Ectodermal cell (in vitro differentiated cells): ENCODE measurements around the gene GALE. TPM values are rescaled to one million over a fixed set of nuclear protein-coding genes. Genes with fewer than 3 reads are reported as not detected.
"Not testable (repeated sequence)": the region's sequence is repeated elsewhere in the genome, so short reads cannot be mapped to it uniquely, and the experiment has no call there.

Experiments
- H3K27ac ChIP-seq: 2 replicates; pipeline ENCODE4 v1.7.0; 2013; ENCODE audit warnings: mild to moderate bottlenecking, low read depth, low read length; ENCODE audit not compliant: insufficient read depth, poor library complexity, severe bottlenecking
- H3K27me3 ChIP-seq: 2 replicates; pipeline ENCODE4 v1.7.0; 2013; ENCODE audit warnings: mild to moderate bottlenecking, low read length; ENCODE audit not compliant: insufficient read depth, control insufficient read depth, poor library complexity, severe bottlenecking
- H3K36me3 ChIP-seq: one replicate; pipeline ENCODE4 v1.7.0; 2013; ENCODE audit warnings: low read length; ENCODE audit not compliant: control insufficient read depth, insufficient read depth
- H3K4me1 ChIP-seq: one replicate; pipeline ENCODE4 v1.7.0; 2013; ENCODE audit warnings: low read length; ENCODE audit not compliant: control insufficient read depth, insufficient read depth
- H3K4me3 ChIP-seq: 2 replicates; pipeline ENCODE4 v1.7.0; 2013; ENCODE audit warnings: low read depth, low read length, control low read depth; ENCODE audit not compliant: insufficient read depth
- H3K9me3 ChIP-seq: 2 replicates; pipeline ENCODE4 v1.7.0; 2013; ENCODE audit warnings: mild to moderate bottlenecking, low read length, moderate library complexity; ENCODE audit not compliant: control insufficient read depth
- WGBS, 2 experiments: methylation state at CpG; one replicate each; pipeline ENCODE4 v1.1.7; 2013; ENCODE audit warnings: missing lambda C conversion rate in 2 of 2; 5-methylcytosine and 5-hydroxymethylcytosine counted together
- polyA plus RNA-seq, 4 experiments: library from polyadenylated mRNA; stranded (reverse); fragments of 50-300 nt; gene quantifications; one replicate each; pipeline ENCODE4 v1.2.3, GENCODE V29; 2013

GALE gene
- polyA plus RNA-seq (2013, experiment 1 of 4) = 25.5 TPM
- 27.8 TPM for polyA plus RNA-seq (2013, experiment 2 of 4)
- polyA plus RNA-seq (2013, experiment 3 of 4) = 20.0 TPM
- polyA plus RNA-seq (2013, experiment 4 of 4) = 20.4 TPM

DNA sequence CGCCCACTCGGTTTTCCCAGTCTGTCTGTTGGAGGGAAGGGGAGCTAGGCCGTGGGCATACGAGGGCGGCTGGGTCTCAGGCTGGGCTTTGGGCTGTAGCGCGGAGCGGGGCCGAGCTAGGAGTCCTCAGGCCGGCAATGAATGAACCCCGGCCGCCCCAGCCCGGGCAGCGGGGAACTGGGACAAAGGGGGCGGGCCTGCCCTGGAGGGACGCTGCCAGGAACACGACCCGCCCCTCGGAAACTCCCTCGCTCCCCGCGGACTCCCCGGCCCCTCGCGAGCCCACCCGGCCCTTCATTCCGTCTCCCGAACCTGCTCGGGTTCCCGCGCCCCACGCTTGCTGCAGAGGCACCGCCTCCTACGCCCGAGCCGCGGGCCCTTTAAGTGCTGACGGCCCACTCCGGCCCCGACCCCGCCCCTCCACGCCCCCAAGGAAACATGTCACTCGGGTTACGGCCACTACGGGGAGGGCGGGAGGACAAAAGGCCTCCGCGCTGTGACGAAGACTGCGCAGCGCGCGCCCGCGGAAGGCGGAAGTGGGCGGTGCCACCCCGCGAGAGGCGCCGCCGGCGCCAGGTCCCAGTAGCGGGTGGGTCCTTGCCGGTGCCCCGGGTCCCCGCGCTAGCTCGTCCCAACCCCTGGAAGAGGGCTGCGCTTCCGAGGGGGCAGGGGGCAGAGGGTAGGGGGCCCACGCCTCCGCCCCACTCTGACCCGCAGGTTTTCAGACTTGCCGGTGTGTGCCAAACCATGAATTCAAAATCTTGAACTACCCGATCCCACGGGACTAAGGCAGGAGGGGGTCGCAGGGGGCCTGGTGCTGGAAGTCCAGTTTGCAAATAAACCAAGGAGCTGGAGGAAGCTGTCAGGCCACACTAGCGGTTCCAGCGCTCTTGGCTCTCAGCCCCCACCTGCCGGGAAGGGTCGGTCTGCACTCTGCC lies at the start of gene GALE:
GALE (minus strand) TSS at position 355 of the 938 bp plus-strand sequence. CDS start 1,747 bp downstream, outside the sequence.
- H3K27me3 ChIP-seq = peaks cover 14% of the 10 kb centered on the region
- peak within 1 kb of the TSS; percentile 26 for H3K27ac ChIP-seq
- H3K9me3 ChIP-seq = no peaks in the 10 kb centered on the region
- H3K4me3 ChIP-seq = peak within 1 kb of the TSS; percentile 83
- 0 to 1% methylated on average over 82 of the region's 82 CpGs for WGBS, 2 experiments
- no peaks in the 10 kb centered on the region for H3K36me3 ChIP-seq
- peaks cover 15% of the 10 kb centered on the region for H3K4me1 ChIP-seq

DNA sequence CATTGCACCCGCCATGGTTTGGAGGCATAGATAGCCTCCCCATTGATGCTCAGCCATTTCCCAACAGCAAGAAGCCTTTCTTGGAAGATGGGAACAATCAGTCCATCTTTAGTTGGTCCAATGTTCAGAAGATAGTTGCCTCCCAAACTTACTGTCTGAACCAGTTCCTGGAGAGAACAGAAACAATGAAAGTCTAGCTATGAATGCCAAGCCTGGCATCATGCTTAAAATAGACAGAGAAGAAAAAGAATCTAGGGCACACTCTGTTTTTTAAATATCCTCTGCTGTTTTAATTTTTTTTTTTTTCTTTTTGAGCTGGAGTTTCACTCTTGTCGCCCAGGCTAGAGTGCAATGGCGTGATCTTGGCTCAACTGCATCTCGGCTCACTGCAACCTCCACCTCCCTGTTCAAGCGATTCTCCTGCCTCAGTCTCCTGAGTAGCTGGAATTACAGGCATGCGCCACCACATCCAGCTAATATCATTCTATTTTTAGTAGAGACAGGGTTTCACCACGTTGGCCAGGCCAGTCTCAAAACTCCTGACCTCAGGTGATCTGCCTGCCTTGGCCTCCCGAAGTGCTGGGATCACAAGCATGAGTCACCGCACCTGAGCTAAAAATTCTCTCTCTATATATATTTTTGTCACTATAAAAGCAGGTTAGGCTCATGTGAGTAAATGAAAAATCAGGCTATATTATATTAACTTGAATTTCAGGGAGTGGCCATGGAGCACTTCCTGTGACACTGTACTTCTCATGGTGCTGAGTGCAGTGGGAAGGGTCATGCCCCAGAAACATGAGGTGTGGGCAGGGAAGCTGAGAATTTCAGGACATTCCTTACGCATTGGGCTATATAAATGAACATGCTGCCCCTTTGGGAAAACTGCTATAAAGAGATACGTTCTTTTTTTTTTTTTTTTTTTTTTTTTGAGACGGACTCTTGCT lies 48.4 kb upstream of the GALE start:
- Histone ChIP-seq H3K27me3 (no peaks in the 10 kb centered on the region), H3K4me1 (no peaks in the 10 kb centered on the region), H3K9me3 (no peaks in the 10 kb centered on the region), H3K4me3 (no peak overlapping the region), H3K36me3 (no peaks in the 10 kb centered on the region), H3K27ac (no peak overlapping the region)
- 83 to 90% methylated on average over 11 of the region's 12 CpGs for WGBS, 2 experiments

DNA sequence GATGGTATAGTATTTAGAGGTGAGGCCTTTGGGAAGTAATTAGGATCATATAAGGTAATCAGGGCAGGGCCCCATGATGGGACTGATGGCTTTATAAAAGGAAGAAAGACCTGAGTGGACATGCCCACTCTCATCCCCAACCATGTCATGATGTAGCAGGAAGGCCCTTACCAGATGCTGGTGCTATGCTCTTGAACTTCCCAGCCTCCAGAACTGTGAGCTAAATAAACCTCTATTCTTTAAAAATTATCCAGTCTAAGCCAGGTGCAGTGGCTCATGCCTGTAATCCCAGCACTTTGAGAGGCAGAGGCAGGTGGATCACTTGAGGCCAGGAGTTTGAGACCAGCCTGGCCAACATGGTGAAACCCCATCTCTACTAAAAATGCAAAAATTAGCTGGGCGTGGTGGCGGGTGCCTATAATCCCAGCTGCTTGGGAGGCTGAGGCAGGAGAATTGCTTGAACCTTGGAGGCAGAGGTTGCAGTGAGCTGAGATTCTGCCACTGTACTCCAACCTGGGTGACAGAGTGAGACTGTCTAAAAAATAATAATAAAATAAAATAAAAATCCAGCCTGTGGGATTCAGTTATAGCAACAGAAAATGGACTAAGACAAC lies 47.0 kb upstream of the GALE start:
- H3K27me3 ChIP-seq, H3K36me3 ChIP-seq, H3K9me3 ChIP-seq, H3K4me1 ChIP-seq, H3K27ac ChIP-seq, H3K4me3 ChIP-seq: not testable (repeated sequence)
- WGBS, 2 experiments = 85 to 100% methylated on average over 2 of the region's 2 CpGs

DNA sequence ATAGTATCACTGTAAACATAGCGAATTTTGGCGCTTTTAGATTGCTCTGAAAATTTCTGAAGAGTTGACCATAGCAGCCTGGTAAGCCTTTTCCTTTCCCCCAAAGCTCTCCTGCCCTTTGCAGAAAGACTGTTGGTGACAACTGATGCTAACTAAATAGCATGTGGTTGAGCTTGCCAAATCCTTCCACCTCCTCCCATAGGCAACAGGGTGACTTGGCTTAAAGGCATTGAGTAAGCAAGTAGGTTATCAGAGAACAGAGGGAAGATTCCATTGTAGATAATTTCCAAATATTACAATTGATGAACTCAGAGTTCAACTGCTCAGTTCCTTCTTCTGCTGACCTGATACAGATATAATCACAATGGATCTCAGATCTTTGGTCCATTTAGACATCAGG lies 44.6 kb upstream of the GALE start:
- WGBS, 2 experiments = 90 to 91% methylated on average over 2 of the region's 2 CpGs
- Histone ChIP-seq H3K27ac (no peak overlapping the region), H3K4me1 (no peaks in the 10 kb centered on the region), H3K36me3 (no peaks in the 10 kb centered on the region), H3K27me3 (no peaks in the 10 kb centered on the region), H3K4me3 (no peak overlapping the region), H3K9me3 (no peaks in the 10 kb centered on the region)

DNA sequence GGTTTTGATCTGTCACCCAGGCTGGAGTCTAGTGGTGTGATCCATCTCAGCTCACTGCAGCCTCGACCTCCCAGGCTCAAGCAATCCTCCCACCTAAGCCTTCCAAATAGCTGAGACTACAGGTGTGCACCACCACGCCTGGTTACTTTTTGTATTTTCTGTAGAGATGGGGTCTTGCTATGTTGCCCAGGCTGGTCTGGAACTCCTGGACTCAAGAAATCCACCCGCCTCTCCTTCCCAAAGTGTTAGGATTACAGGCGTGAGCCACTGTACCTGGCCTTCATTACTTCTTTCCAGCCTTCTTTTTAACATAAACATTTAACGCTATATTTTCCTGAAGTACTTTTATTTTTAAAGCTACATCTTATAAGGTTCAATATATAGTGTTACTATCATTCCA lies 43.1 kb upstream of the GALE start:
- Histone ChIP-seq H3K4me1 (no peaks in the 10 kb centered on the region), H3K27me3 (no peaks in the 10 kb centered on the region), H3K27ac (no peak overlapping the region), H3K9me3 (no peaks in the 10 kb centered on the region), H3K36me3 (no peaks in the 10 kb centered on the region), H3K4me3 (no peak overlapping the region)
- WGBS, 2 experiments = 87% methylated on average over 4 of the region's 5 CpGs

DNA sequence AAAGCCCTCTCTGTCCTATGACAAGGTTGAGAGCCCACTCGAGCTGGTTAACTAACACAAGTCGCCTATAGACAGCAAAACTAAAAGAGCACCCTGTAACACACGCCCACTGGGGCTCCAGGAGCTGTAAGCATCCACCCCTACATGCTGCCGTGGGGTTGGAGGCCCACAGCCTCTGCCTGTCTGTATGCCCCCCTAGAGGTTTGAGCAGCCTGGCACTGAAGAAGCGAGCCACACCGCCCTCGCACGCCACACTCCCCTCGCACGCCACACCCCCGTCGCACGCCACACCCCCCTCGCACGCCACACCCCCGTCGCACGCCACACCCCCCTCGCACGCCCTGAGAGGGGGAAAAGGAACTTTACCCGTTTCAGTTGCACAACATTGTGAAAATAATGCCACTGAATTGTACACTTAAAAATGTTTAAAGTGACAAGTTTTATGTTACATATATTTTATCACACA lies 37.9 kb upstream of the GALE start:
- H3K27ac ChIP-seq = no peak overlapping the region
- H3K36me3 ChIP-seq = no peaks in the 10 kb centered on the region
- H3K27me3 ChIP-seq = peaks cover 27% of the 10 kb centered on the region
- no peaks in the 10 kb centered on the region for H3K4me1 ChIP-seq
- H3K4me3 ChIP-seq = peak overlapping the region; percentile 2
- WGBS, 2 experiments = 2 to 4% methylated on average over 10 to 15 of the region's 21 CpGs
- no peaks in the 10 kb centered on the region for H3K9me3 ChIP-seq

DNA sequence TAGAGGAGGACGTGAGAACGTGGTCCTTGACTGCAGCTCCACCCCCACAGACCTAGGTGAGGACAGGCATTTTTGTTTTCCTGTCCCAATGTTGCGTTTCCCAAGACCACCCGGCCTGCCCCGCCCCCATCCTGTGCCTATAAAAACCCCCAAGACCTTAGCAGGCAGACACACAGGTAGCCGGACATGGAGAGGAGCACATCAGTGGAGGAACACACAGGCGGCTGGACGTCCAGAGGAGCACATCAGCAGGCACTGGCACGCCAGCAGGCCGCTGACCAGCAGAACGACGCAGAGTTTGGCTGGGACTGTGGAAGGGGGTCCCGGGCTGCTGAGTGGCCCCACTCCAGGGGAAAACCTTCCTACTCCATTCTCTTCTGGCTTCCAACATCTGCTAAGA lies 37.4 kb upstream of the GALE start:
- Histone ChIP-seq H3K27ac (no peak overlapping the region), H3K36me3 (no peaks in the 10 kb centered on the region), H3K4me3 (no peak overlapping the region), H3K27me3 (peaks cover 27% of the 10 kb centered on the region), H3K4me1 (no peaks in the 10 kb centered on the region), H3K9me3 (no peaks in the 10 kb centered on the region)
- WGBS, 2 experiments = 27 to 33% methylated on average over 13 of the region's 13 CpGs

DNA sequence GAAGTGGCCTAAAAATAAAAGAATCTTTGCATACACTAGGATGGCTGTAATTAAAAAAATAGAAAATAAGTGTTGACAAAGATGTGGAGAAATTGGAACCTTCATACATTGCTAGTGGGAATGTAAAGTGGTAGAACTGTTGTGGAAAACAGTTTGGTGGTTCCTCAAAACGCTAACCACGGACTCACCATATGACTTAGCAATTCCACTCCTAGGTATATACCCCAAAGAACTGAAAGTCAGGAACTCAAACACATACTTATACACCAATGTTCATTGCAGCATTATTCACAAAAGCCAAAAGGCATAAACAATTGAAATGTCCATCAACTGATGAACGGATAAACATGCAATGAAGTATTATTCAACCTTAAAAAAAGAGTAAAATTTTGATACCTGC lies 35.5 kb upstream of the GALE start:
- Histone ChIP-seq H3K4me1 (no peaks in the 10 kb centered on the region), H3K9me3 (no peaks in the 10 kb centered on the region), H3K4me3 (no peak overlapping the region), H3K27me3 (peaks cover 27% of the 10 kb centered on the region), H3K36me3 (no peaks in the 10 kb centered on the region), H3K27ac (no peak overlapping the region)
- WGBS, 2 experiments = 72 to 82% methylated on average over 2 to 3 of the region's 3 CpGs

DNA sequence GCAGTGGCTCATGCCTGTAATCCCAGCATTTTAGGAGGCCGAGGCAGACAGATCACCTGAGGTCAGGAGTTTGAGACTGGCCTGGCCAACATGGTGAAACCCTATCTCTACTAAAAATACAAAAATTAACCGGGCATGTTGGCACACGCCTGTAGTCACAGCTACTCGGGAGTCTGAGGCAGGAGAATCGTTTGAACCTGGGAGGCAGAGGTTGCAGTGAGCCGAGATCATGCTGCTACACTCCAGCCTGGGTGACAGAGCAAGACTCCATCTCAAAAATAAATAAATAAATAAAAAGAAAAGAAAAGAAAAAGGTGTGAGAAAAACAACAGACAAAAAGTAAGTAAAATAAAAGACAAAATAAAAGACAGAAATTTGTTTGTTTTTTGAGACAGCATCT lies 33.6 kb upstream of the GALE start:
- H3K4me3 ChIP-seq, H3K27ac ChIP-seq, H3K9me3 ChIP-seq, H3K4me1 ChIP-seq, H3K36me3 ChIP-seq: not testable (repeated sequence)
- H3K27me3 ChIP-seq = peaks cover 27% of the 10 kb centered on the region
- WGBS, 2 experiments = 89 to 90% methylated on average over 6 of the region's 6 CpGs
